GM18499 (cell line): ENCODE measurements around the gene CDH20.

Source experiments
- ATAC-seq: cut with Tn5 transposase; IDR thresholded peaks from one replicate; pipeline ENCODE4 v1.9.1; 2021; ENCODE audit warnings: moderate number of reproducible peaks; ENCODE audit not compliant: insufficient read depth, unreplicated experiment

CDH20 gene

GRCh38 chr18:61414086-61414485 is 80.9 kb downstream of the CDH20 start:
- ATAC-seq, result no peak

GRCh38 chr18:61419763-61420162 is 86.5 kb downstream of the CDH20 start:
- ATAC-seq, result no peak

- ATAC-seq, result no peak
Measured at GRCh38 chr18:61420218-61420885, 87.1 kb downstream of the CDH20 start.

- ATAC-seq, result no peak
Measured at GRCh38 chr18:61426492-61427053, 93.3 kb downstream of the CDH20 start.

GRCh38 chr18:61428266-61428665 is 95.0 kb downstream of the CDH20 start:
- no peak for ATAC-seq

- no peak for ATAC-seq
Measured at GRCh38 chr18:61432590-61432989, 99.4 kb downstream of the CDH20 start.

GRCh38 chr18:61435064-61435652 is 101.9 kb downstream of the CDH20 start:
- peak; percentile 79 for ATAC-seq

- no peak for ATAC-seq
Measured at GRCh38 chr18:61443081-61443725, 110.0 kb downstream of the CDH20 start.

GRCh38 chr18:61448316-61448715 is 115.1 kb downstream of the CDH20 start:
- no peak for ATAC-seq

GRCh38 chr18:61459896-61460648 is 126.8 kb downstream of the CDH20 start:
- ATAC-seq, result no peak

- no peak for ATAC-seq
Measured at GRCh38 chr18:61464551-61465142, 131.4 kb downstream of the CDH20 start.

GRCh38 chr18:61466736-61467135 is 133.5 kb downstream of the CDH20 start:
- ATAC-seq, result no peak

- ATAC-seq, result no peak
Measured at GRCh38 chr18:61470031-61470674, 136.9 kb downstream of the CDH20 start.

GRCh38 chr18:61471541-61471940 is 138.3 kb downstream of the CDH20 start:
- no peak for ATAC-seq

- no peak for ATAC-seq
Measured at GRCh38 chr18:61471942-61472341, 138.7 kb downstream of the CDH20 start.

GRCh38 chr18:61474341-61474740 is 141.1 kb downstream of the CDH20 start:
- no peak for ATAC-seq

GRCh38 chr18:61474918-61475317 is 141.7 kb downstream of the CDH20 start:
- no peak for ATAC-seq

- no peak for ATAC-seq
Measured at GRCh38 chr18:61475931-61476330, 142.7 kb downstream of the CDH20 start.

GRCh38 chr18:61489334-61489733 is 156.1 kb downstream of the CDH20 start:
- ATAC-seq, result no peak

- ATAC-seq, result no peak
Measured at GRCh38 chr18:61496374-61496773, 163.1 kb downstream of the CDH20 start.
